ENCODE data around the gene NPAT.
"Not testable (repeated sequence)": the region's sequence is repeated elsewhere in the genome, so short reads cannot be mapped to it uniquely, and the experiment has no call there.

Gene NPAT

DNA sequence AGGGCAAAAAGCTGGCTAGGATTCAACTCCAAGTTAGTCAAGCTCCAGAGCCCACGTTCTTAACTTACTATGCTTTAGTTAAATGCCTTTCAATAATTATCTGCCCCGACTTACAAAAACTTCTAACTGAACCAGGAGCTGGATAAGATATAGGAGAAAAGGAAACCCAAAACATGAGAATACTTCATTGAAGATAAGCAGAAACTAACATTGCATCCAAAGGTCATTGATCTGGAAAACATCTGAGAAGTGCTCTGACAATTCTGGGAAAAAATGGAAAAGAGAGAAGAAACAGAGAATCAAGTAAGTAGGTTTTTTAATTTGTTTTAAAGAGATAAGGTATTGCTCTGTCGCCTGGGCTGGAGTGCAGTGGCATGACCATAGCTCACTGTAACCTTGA is 73.9 kb downstream of the NPAT start:
- no peak for DNase-seq

DNA sequence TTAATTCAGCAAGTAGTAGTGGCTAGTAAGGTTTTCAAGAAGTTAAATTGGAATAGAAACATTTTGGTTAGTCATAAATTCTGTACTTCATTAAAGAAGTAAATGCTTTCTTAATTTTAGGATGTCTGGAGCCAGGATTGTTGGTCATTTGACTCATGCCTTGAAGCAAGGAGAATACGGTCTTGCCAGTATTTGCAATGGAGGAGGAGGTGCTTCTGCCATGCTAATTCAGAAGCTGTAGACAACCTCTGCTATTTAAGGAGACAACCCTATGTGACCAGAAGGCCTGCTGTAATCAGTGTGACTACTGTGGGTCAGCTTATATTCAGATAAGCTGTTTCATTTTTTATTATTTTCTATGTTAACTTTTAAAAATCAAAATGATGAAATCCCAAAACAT is 75.3 kb downstream of the NPAT start:
- no peak for DNase-seq

DNA sequence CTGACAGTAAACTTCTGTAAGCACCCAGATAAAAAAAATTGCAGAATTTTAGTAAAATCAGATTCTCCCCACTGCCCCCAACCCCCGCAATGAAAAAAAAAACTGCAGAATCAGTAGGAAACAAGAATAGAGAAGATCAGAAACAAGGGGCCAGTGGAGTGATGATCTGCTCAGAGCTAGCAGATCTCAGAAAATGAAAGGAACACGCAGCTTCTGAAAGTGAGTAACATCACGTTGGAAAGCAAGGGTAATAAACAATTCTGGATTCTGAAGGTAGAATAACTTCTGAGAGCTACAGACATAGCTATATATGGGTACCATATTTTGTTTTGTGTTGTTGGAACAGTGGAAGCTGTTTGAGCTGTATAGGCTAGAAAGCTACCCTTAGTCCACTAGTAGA is 77.8 kb downstream of the NPAT start:
- DNase-seq, result no peak

- DNase-seq, result no peak
Observed at GRCh38 chr11:108142304-108142703, 80.1 kb downstream of the NPAT start.

- DNase-seq, result no peak
Observed at GRCh38 chr11:108137212-108137611, 85.2 kb downstream of the NPAT start.

- peak; percentile 22 to 40 for DNase-seq
Observed at GRCh38 chr11:108135845-108136544, 86.4 kb downstream of the NPAT start.

DNA sequence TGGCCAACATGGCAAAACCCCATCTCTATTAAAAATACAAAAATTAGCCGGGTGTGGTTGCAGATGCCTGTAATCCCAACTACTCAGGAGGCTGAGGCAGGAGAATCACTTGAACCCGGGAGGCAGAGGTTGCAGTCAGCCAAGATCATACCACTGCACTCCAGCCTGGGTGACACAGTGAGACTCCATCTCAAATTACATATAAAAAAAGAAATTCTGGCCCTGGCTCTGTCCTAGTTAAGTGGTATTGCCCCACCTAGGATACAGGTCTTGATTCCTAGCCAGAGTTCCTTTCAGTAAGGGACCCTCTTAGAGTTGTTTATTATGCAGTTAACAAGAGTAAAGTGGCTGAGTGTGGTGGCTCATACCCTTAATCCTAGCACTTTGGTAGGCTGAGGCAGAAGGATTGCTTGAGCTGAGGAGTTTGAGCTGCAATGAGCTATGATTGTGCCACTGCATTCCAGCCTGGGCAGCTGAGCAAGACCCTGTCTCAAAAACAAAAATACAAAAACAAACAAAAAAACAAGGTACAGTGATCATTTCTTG is 89.4 kb downstream of the NPAT start:
- DNase-seq, result not testable (repeated sequence)

DNA sequence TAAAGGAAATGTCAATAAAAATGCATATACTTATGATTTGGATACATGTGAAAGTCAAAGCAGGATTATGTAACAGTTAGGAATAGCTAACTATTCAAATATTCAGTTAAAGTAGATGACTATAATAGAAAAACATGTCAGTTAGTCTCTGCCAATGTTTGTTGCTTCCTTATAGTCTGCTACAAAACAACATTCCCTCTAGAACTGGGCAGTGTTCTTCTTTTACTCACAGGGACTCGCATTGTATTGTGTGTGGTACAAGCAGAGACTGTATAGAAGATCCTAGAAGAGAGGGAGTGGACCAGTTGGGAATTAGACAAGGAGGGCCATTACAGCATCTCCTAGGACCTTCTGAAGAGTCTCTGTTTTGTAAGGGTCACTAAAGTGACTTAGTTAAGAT is 90.4 kb downstream of the NPAT start:
- no peak for DNase-seq

- DNase-seq, result no peak
Observed at GRCh38 chr11:108128772-108129171, 93.7 kb downstream of the NPAT start.

GRCh38 chr11:108125096-108125495 is 97.3 kb downstream of the NPAT start:
- no peak for DNase-seq

DNA sequence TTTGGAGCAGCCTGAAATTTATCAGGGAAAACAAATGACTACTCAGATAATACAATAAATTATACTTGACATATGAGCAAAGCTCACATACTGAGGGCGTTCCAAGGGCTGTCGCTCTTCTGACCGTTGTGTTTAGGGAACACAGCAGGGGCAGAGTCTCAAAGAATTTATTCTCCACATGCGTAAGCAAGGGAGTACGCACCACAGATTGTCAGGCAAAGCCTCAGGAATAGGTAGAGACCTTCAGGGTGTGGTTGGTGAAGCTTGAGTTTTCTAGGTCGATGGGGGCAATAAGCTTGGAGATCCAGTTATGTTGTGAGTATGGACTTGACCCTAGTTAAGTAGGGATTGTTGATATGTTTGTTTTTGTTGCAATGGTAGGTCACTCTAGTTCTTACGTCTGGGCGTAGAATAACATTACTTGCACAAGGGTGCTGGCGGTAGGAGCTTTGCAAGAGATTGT is 100.2 kb downstream of the NPAT start:
- no peak for DNase-seq

GRCh38 chr11:108121274-108122155 is 100.9 kb downstream of the NPAT start, which contains the start of gene ACAT1:
Gene ACAT1, plus strand, starts transcription at chr11:108121567. Its CDS starts 40 bp downstream, at chr11:108121607.
- DNase-seq, result peak; percentile 98 to 99

DNA sequence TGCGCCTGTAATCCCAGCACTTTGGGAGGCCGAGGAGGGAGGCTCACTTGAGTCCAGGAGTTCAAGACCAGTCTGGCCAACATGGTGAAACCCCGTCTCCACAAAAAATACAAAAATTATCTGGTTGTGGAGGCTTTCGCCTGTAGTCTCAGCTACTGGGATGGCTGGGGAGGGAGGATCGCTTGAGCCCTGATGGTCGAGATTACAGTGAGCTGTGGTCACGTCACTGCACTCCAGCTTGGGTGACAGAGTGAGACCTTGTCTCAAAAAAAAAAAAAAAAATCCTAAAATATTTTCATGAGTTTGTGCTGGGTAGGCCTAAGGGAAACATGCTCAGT is 101.5 kb downstream of the NPAT start:
- DNase-seq, result not testable (repeated sequence)

GRCh38 chr11:108117746-108118371 is 104.6 kb downstream of the NPAT start:
- DNase-seq, result no peak

DNA sequence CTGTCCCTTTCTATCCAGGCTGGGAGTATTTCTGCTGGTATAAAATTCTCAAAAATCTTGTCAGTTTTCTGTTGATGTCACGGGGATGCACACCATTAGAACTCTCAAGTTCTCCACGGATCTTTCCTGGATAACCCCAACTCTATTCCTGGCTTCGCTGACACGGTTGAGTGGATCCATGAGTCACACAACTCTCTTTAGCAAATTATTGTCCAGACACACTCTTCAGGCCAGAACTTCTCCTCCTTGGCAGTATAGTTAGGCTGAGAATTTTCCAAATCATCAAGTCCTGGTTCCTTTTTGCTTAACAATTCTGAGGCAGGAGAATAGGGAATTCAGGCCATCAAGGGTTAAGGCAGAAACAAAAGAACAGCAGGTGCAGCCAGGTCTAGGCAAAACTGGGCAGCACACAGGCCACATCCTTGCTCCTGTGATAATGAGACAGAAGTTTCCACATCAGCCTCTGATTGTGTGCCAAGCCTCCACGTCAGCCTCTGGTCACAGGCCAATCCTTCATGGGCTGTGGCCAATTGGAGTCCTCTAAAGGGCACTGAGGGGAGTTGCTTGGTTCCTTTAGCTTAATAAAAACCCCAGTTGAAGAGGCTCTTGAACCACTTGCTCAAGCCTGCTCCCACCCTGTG is 106.8 kb downstream of the NPAT start:
- no peak for DNase-seq

- DNase-seq, result no peak
Observed at GRCh38 chr11:108112057-108112456, 110.4 kb downstream of the NPAT start.

GRCh38 chr11:108111126-108111525 is 111.3 kb downstream of the NPAT start:
- DNase-seq, result no peak
